ENCODE measurements around the gene LAYN. TPM values are rescaled to one million over a fixed set of nuclear protein-coding genes. Genes with fewer than 3 reads are reported as not detected.

Gene LAYN
- total RNA-seq, 4 donors from 2014 or later, result 12.0 to 47.1 (median 18.5) TPM

- WGBS, result 80% methylated on average over 5 of the region's 5 CpGs
- Histone ChIP-seq H3K9me3 (no peaks in the 10 kb centered on the region), H3K36me3 (no peaks in the 10 kb centered on the region), H3K4me3 (no peak overlapping the region), H3K27ac (replicated peaks in 1 of 4) (no peak overlapping the region), H3K4me1 (no peaks in the 10 kb centered on the region), H3K27me3 (peaks cover 0 to 1% (median 0%) of the 10 kb centered on the region in 4 donors)
- TF ChIP-seq POLR2AphosphoS5 (IDR thresholded peaks at IDR 0.05), result no peak
- intact Hi-C loops (cut with DNase I), result no loop called here
- no peak for DNase-seq (ENCODE audit: extremely low spot score)
Observed at GRCh38 chr11:111532365-111532709, 8.2 kb upstream of the LAYN start.

- Histone ChIP-seq H3K27me3 (peaks cover 0 to 21% (median 0%) of the 10 kb centered on the region in 4 donors), H3K9me3 (no peaks in the 10 kb centered on the region)
- intact Hi-C loops (cut with DNase I), result no loop called here
Observed at GRCh38 chr11:111535281-111535680, 5.2 kb upstream of the LAYN start.

GRCh38 chr11:111537336-111537860 lies 3.1 kb upstream of the LAYN start:
- Histone ChIP-seq H3K27ac (replicated peaks in 1 of 4) (no peak overlapping the region), H3K27me3 (peaks cover 0 to 40% (median 4%) of the 10 kb centered on the region in 4 donors), H3K36me3 (no peaks in the 10 kb centered on the region), H3K4me1 (peaks cover 22 to 31% (median 29%) of the 10 kb centered on the region in 4 donors), H3K9me3 (no peaks in the 10 kb centered on the region), H3K4me3 (no peak overlapping the region)
- 78% methylated on average over 3 of the region's 3 CpGs for WGBS
- TF ChIP-seq POLR2AphosphoS5 (IDR thresholded peaks at IDR 0.05) (no peak), CTCF (IDR thresholded peaks at IDR 0.05) (no peak), POLR2A (IDR thresholded peaks at IDR 0.05; ENCODE audit: low read depth) (no peak), EP300 (IDR thresholded peaks at IDR 0.05) (no peak)
- intact Hi-C loops (cut with DNase I), result no loop called here
- no peak for DNase-seq (ENCODE audit: extremely low spot score)

More at GRCh38 chr11:111535281-111535680, 5.2 kb upstream of the LAYN start:
- no peak for TF ChIP-seq POLR2AphosphoS5 (IDR thresholded peaks at IDR 0.05)
- TF ChIP-seq EP300 (IDR thresholded peaks at IDR 0.05), result no peak
- no peak for TF ChIP-seq CTCF (IDR thresholded peaks at IDR 0.05)
- no peak for TF ChIP-seq POLR2A (IDR thresholded peaks at IDR 0.05; ENCODE audit: low read depth)
- no peaks in the 10 kb centered on the region for H3K36me3 ChIP-seq
- 85% methylated on average over 6 of the region's 6 CpGs for whole genome bisulfite sequencing
- H3K27ac ChIP-seq (replicated peaks in 1 of 4), result no peak overlapping the region
- H3K4me1 ChIP-seq, result peaks cover 9 to 10% (median 10%) of the 10 kb centered on the region in 4 donors
- no peak overlapping the region for H3K4me3 ChIP-seq
- DNase-seq (ENCODE audit: extremely low spot score), result no peak

- H3K9me3 ChIP-seq, result no peaks in the 10 kb centered on the region
- H3K4me1 ChIP-seq, result peaks cover 22 to 31% (median 29%) of the 10 kb centered on the region in 4 donors
- peaks cover 0 to 40% (median 4%) of the 10 kb centered on the region in 4 donors for H3K27me3 ChIP-seq
- no peak for DNase-seq (ENCODE audit: extremely low spot score)
- no peak overlapping the region for H3K27ac ChIP-seq (replicated peaks in 1 of 4)
- H3K36me3 ChIP-seq, result no peaks in the 10 kb centered on the region
- no peak for TF ChIP-seq POLR2A (IDR thresholded peaks at IDR 0.05; ENCODE audit: low read depth)
- no peak for TF ChIP-seq POLR2AphosphoS5 (IDR thresholded peaks at IDR 0.05)
- TF ChIP-seq CTCF (IDR thresholded peaks at IDR 0.05), result no peak
- TF ChIP-seq EP300 (IDR thresholded peaks at IDR 0.05), result no peak
- 94% methylated on average over 1 of the region's 1 CpG for WGBS
- no peak overlapping the region for H3K4me3 ChIP-seq
- intact Hi-C loops (cut with DNase I), result no loop called here
Observed at GRCh38 chr11:111538407-111539114, 2.0 kb upstream of the LAYN start.

GRCh38 chr11:111539426-111540113 lies 950 bp upstream of the LAYN start:
- H3K4me1 ChIP-seq, result peaks cover 22 to 31% (median 29%) of the 10 kb centered on the region in 4 donors
- DNase-seq (ENCODE audit: extremely low spot score), result no peak
- H3K36me3 ChIP-seq, result peaks cover 0 to 4% (median 2%) of the 10 kb centered on the region in 4 donors
- H3K27ac ChIP-seq (replicated peaks in 1 of 4), result peak overlapping the region; percentile 63 to 80 (median 74)
- no peak for TF ChIP-seq POLR2AphosphoS5 (IDR thresholded peaks at IDR 0.05)
- no peak for TF ChIP-seq POLR2A (IDR thresholded peaks at IDR 0.05; ENCODE audit: low read depth)
- TF ChIP-seq CTCF (IDR thresholded peaks at IDR 0.05), result no peak
- TF ChIP-seq EP300 (IDR thresholded peaks at IDR 0.05), result no peak
- H3K9me3 ChIP-seq, result no peaks in the 10 kb centered on the region
- intact Hi-C loops (cut with DNase I), result no loop called here
- 81% methylated on average over 8 of the region's 9 CpGs for WGBS
- peak overlapping the region; percentile 65 to 76 (median 67) for H3K4me3 ChIP-seq
- peaks cover 0 to 40% (median 4%) of the 10 kb centered on the region in 4 donors for H3K27me3 ChIP-seq

Data from esophagus muscularis mucosa (tissue), 4 donors.